HG03196 (cell line): ENCODE results near the gene MEGF8.

Experiments used
- ATAC-seq: cut with Tn5 transposase; IDR thresholded peaks from one replicate; pipeline ENCODE4 v1.9.1; 2021; ENCODE audit not compliant: unreplicated experiment

Gene MEGF8

GRCh38 chr19:42378225-42379215 is 53.1 kb downstream of the MEGF8 start:
- ATAC-seq, result no peak

- no peak for ATAC-seq
These were observed 54.7 kb downstream of the MEGF8 start for GRCh38 chr19:42380155-42380554.

GRCh38 chr19:42386974-42387707 is 61.7 kb downstream of the MEGF8 start:
- ATAC-seq, result no peak

GRCh38 chr19:42388851-42389489 is 63.5 kb downstream of the MEGF8 start:
- ATAC-seq, result no peak

- ATAC-seq, result no peak
These were observed 64.5 kb downstream of the MEGF8 start, which contains the start of gene CNFN for GRCh38 chr19:42389899-42390298. CNFN (minus strand) TSS chr19:42390297; CDS start chr19:42389037, 1,260 bp downstream.

- no peak for ATAC-seq
These were observed 66.7 kb downstream of the MEGF8 start for GRCh38 chr19:42392165-42392564.

GRCh38 chr19:42394751-42395150 is 69.3 kb downstream of the MEGF8 start:
- ATAC-seq, result no peak

GRCh38 chr19:42396381-42397262 is 71.2 kb downstream of the MEGF8 start:
- ATAC-seq, result peak; percentile 92

GRCh38 chr19:42397263-42398166 is 72.1 kb downstream of the MEGF8 start:
- no peak for ATAC-seq

- no peak for ATAC-seq
These were observed 75.0 kb downstream of the MEGF8 start for GRCh38 chr19:42400404-42400803.

GRCh38 chr19:42401365-42402303 is 76.2 kb downstream of the MEGF8 start:
- ATAC-seq, result no peak

GRCh38 chr19:42402376-42403116 is 77.1 kb downstream of the MEGF8 start:
- no peak for ATAC-seq

- no peak for ATAC-seq
These were observed 78.2 kb downstream of the MEGF8 start for GRCh38 chr19:42403586-42403985.

- ATAC-seq, result no peak
These were observed 80.7 kb downstream of the MEGF8 start for GRCh38 chr19:42406111-42406510.

GRCh38 chr19:42407085-42407815 is 81.8 kb downstream of the MEGF8 start:
- no peak for ATAC-seq

- no peak for ATAC-seq
These were observed 82.4 kb downstream of the MEGF8 start for GRCh38 chr19:42407816-42408175.

GRCh38 chr19:42409477-42409876 is 84.0 kb downstream of the MEGF8 start:
- ATAC-seq, result no peak
